ELR (cell line): ENCODE data around the gene ZBTB9.

Source experiments
- DNase-seq: peaks from one replicate; pipeline ENCODE4 v3.0.0-alpha.2; 2015; ENCODE audit warnings: low read depth

The ZBTB9 gene, protein sequence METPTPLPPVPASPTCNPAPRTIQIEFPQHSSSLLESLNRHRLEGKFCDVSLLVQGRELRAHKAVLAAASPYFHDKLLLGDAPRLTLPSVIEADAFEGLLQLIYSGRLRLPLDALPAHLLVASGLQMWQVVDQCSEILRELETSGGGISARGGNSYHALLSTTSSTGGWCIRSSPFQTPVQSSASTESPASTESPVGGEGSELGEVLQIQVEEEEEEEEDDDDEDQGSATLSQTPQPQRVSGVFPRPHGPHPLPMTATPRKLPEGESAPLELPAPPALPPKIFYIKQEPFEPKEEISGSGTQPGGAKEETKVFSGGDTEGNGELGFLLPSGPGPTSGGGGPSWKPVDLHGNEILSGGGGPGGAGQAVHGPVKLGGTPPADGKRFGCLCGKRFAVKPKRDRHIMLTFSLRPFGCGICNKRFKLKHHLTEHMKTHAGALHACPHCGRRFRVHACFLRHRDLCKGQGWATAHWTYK

DNA sequence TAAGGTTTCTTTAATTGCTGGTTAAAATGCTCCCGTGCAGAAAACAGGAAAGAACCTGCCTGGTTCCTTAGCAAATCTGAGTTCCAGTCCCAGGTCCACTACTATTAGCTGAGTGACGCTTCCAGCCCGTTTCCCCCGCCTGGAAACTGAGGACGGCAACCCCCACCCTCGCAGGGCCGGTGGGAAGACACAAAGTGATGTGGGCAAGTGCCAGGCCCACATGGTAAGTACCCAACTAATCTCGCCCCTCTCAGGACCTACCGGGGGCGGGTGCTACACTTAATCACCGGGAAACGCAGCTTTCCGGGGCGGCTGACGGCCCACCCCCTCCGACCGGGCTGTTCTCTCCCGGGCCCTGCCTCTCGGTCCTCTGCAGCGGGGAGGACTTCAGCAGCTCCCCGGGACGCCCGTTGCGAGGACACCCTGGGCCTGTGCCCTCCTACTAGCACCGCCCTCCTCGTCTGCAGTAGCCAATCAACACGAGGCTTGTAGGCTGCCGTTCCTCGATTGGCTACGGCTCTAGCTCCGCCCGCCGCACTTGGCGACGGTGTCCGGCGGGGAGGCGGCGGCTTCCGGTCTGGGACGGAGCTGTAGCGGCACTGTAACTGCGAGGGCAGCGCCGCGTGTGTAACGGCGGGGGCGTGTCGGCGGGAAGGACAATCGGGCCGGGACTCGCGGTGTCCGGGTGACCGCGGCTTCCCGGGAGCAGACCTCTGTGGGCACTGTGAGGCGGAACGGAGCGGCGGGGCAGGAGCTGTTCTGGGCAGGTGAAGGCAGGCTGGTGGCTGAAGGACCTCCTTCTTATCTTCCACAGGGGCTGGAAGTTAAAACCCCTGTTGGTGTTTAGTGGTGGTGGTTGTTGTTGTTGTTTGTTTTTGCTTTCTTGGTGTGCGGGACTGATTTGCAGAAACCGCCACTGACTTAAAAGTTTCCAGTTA lies at the start of gene ZBTB9:
Gene ZBTB9, plus strand, starts transcription at position 568 of the 938 bp plus-strand sequence. CDS start 525 bp downstream, outside the sequence.
- DNase-seq: peak; percentile 98

DNA sequence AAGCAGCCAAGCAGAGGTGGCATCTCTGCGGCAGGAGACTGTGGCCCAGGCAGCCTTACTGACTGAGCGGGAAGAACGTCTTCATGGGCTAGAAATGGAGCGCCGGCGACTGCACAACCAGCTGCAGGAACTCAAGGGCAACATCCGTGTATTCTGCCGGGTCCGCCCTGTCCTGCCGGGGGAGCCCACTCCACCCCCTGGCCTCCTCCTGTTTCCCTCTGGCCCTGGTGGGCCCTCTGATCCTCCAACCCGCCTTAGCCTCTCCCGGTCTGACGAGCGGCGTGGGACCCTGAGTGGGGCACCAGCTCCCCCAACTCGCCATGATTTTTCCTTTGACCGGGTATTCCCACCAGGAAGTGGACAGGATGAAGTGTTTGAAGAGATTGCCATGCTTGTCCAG lies 49.5 kb upstream of the ZBTB9 start:
- DNase-seq: no peak

DNA sequence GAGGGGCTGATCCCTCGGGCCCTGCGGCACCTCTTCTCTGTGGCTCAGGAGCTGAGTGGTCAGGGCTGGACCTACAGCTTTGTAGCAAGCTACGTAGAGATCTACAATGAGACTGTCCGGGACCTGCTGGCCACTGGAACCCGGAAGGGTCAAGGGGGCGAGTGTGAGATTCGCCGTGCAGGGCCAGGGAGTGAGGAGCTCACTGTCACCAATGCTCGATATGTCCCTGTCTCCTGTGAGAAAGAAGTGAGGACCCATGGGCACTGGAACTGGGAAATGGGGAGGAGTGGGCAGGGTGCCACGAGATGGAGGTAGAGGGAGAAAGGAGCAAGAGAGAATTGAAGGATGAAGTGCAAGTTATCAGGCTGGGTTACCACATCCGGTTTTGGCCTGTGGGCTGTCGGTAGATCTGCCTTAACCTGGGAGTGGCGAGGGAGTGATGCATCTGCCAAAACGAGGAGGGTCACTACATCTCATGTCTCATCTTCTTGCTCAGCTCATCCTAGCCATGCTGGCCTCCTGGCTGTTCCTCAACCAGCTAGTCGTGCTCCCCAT lies 48.9 kb upstream of the ZBTB9 start:
- DNase-seq: no peak

DNA sequence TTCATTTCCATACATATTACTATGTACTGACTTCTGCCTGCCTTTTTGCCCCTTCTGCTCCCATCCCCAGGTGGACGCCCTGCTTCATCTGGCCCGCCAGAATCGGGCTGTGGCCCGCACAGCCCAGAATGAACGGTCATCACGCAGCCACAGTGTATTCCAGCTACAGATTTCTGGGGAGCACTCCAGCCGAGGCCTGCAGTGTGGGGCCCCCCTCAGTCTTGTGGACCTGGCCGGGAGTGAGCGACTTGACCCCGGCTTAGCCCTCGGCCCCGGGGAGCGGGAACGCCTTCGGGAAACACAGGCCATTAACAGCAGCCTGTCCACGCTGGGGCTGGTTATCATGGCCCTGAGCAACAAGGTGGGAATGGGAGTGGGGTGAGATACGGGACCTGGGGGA lies 48.2 kb upstream of the ZBTB9 start:
- no peak for DNase-seq

DNA sequence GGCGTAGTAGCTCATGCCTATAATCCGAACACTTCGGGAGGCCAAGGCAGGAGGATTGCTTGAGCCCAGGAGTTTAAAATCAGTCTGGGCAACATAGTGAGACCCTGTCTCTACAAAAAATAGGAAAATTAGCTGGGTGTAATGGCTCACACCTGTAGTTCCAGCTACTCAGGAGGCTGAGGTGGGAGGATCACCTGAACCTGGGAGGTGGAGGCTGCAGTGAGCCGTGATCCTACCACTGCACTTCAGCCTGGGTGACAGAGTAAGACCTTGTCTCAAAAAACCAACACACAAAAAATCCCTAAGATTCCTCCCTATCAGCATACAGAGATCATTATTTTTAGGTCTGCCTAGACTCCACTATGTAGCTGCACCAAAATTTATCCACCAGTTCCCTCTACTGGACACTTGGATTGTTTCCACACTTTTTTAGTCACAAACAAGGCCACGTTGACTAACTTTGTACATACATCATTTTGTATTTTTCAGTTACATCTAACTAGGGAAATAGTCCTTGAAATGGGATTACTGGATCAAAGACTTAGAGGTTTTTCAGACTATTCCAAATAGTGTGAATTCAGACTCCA lies 47.2 kb upstream of the ZBTB9 start:
- DNase-seq: peak; percentile 65

DNA sequence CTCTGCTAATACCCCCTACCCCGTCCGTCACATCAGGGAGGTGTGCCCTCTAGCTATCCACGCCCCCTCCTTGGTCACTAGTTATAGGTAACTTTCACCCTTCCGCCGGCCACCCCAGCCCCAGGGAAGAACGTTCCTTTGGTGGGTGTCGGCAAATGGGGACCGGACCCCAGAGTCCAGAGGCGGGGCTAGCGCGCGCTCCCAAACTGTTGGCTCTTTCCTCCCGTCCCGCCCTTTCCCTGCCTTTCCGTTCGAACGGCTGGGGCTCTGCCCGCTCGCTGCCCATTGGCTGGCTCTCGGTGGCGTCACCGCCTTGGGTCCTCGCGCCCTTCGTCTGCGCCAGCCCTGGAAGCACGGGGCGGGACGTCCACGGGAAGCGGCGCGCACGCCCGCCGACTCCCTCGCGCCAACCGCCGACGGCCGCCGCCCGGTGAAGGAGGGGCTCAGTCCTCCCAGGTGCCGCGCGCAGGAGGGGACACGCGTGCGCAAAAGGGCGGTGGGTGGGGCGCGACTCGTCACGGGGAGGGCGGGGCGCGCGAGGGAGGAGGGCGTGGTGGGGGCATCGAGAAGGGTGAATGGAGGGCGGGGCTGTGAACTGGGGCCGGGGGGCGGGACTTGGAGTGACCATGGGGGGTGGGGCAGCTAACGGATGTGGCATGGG lies 44.2 kb upstream of the ZBTB9 start:
- DNase-seq: peak; percentile 98

DNA sequence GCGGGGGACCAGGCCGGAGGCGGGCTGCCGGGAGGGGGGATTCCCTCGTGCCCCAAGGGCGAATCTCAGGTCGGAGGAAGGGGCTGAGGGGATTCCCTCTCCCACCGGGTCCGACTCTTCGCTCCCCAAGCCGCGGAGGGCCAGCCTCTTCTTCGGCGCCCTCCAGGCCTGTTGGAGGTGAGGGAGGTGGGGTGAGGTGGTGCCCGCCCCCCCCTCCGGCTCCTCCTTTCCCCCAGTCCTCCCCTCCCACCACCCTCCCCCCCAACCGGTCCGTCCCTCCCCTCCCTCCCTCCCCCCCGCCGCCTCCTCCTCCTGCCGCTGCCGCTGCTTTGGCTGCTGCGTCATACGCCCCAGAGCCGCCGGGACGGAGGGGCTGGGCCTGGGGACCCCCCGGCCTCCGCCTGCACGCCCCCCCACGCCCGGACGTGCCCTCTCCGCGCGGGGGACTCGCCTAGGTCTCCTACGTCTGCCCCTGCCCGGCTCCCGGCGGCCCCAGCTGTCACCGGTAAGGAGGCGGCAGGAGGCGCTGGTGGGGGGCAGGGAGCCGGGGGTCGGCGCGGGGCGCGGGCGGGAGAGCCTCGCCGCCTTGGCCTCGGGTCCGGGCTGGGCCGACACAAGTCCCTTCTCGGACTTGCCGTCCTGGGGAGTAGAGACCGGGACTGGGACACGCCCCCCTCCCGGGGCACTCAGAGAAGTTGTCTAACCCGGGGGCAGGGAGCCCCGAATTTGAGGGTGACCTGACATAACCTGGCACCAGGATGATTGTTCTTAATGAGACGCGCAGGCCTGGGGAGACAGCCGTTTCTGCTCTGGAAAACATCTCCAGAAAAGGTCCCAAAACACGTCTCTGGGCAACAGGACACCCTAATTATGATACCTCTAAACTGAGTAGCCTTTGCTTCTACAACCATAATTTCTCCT lies 43.4 kb upstream of the ZBTB9 start, which contains the start of gene PHF1:
Gene PHF1, plus strand, starts transcription at position 304 of the 921 bp plus-strand sequence. CDS start 1,250 bp downstream, outside the sequence.
- DNase-seq: peak; percentile 84

DNA sequence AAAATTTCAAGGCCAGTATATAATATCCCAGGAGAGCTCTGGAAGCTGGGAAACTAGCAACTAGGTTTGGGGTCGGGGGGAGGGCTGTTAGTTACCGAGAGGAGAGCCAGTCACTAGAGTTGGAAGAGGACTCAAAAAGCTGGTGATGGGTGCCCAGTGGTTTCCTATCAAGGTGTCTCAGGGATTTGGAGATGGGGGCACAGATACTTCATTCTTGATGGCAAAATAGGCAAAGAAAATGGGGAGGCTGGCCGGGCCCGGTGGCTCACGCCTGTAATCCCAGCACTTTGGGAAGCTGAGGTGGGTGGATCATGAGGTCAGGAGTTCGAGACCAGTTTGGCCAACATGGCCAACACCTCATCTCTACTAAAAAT lies 42.8 kb upstream of the ZBTB9 start:
- no peak for DNase-seq

DNA sequence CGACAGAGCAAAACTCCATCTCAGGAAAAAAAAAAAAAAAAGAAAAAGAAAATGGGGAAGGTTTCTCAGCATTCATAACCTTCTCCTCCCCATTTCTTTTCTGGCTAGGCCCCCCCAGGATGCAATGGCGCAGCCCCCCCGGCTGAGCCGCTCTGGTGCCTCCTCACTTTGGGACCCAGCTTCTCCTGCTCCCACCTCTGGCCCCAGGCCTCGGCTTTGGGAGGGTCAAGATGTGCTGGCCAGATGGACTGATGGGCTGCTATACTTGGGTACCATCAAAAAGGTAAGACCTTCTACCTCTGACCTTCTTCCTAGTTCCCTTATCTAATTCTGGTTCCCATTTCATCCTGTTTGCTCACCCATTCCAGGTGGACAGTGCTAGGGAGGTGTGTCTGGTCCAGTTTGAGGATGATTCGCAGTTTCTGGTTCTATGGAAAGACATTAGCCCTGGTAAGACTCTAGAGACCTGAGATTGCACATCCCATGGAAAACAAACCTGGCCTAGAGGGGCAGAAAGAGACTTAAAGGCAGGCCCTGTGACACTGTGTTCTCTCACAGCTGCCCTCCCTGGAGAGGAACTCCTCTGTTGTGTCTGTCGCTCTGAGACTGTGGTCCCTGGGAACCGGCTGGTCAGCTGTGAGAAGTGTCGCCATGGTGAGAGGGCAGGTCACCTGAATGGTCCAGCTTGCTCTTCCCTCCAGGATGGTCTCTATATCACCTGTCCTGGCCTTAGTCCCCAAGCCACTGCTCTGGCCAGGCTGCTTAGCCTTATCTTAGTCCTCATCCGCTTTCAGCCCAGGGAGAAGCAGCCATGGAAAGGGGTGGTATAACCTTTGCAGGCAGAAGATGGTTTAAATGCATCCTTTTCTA lies 42.0 kb upstream of the ZBTB9 start:
- DNase-seq: no peak

DNA sequence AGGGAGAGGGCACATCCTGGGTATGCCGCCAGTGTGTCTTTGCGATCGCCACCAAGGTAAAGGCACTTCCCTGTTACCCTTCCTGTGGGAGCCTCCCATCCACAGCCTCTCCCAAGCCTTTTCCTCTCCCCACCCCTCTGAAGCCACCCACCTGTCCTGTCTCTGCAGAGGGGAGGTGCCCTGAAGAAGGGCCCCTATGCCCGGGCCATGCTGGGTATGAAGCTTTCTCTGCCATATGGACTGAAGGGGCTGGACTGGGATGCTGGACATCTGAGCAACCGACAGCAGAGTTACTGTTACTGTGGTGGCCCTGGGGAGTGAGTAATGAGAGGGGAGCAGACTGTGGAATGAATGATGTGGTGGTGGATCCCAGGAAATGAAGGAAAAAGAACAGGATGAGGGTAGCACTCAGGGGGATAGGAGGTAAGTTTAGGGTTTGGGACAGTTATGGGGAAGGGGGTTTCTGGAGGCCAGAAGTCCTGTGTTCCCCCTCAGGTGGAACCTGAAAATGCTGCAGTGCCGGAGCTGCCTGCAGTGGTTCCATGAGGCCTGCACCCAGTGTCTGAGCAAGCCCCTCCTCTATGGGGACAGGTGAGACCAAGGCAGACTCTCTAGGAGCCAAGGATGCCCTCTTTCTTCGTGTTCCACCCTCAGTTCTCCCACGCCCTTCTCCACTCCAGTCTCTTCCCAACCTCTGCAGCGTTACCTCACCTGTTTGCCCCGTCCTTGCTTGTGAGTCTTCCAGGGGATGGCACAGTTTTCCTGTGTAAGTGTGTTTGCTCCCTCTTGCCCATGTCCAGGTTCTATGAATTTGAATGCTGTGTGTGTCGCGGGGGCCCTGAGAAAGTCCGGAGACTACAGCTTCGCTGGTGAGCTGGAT lies 40.9 kb upstream of the ZBTB9 start:
- DNase-seq: no peak

DNA sequence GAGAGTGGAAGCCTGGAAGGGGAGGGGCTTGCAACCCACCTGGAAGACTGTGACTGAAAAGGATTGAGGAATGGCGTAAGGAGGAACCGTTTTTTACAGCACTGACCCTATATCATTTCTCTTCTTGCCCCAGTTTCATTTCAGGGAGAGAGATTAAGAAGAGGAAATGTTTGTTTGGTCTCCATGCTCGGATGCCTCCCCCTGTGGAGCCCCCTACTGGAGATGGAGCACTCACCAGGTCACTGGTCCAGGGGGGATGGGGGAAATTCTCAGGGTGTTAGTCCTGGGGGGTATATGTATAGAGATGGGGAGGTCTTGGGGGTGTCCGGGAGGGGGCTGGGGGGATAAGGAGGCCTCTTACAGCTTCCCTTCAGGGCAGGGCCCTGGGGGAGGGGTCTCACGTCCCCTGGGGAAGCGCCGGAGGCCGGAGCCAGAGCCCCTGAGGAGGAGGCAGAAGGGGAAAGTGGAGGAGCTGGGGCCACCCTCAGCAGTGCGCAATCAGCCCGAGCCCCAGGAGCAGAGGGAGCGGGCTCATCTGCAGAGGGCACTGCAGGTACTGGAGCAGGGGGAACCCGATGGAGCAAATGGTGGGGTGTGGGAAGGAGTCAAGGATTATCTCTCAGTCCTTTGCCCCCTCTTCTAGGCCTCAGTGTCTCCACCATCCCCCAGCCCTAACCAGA lies 39.6 kb upstream of the ZBTB9 start:
- DNase-seq: peak; percentile 49

DNA sequence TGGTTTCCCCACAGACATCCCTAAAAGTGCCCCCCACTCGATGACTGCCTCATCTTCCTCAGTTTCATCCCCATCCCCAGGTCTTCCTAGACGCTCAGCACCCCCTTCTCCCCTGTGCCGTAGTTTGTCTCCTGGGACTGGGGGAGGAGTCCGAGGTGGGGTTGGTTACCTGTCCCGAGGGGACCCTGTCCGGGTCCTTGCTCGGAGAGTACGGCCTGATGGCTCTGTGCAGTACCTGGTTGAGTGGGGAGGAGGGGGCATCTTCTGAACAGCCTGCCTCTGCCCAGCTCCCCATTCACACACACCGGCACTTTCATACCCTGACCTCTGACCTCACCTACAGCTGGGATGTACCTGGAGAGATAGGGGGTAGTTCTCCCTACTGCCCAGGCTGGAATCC lies 38.5 kb upstream of the ZBTB9 start:
- DNase-seq: no peak

DNA sequence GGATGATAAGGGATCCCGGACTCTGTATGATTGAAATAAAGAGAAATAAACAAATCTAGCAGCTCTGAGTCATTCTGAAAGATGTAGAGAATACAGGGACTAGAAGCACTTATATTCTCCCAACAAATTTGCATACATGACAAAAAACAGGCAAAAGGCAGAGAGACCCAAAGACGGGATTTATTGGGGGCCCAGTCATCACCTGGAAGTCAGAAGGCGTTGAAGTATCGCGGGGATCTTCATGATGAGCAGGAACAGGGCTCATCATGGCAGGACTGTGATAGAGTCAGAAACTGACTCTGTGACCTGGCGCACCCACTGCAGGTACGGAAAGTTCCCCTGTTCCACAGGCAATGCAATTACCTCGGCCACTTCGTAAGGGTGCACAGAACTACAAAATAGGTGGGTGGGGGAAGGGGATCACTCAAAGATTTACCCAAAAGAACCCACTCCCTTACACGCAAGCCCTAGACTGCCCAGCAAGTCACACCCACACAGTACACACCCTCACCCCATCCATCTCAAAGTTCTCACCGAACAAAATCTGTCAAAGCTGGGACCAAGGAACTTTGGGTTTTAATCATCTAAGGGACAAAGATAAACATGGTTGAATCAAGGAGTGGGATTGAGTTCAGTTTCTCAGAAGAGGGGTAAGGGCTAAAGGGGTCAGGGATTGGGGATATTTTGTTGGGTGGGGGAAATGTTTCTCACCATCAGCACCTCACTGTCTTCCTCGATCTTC lies 37.8 kb upstream of the ZBTB9 start:
- DNase-seq: peak; percentile 67

DNA sequence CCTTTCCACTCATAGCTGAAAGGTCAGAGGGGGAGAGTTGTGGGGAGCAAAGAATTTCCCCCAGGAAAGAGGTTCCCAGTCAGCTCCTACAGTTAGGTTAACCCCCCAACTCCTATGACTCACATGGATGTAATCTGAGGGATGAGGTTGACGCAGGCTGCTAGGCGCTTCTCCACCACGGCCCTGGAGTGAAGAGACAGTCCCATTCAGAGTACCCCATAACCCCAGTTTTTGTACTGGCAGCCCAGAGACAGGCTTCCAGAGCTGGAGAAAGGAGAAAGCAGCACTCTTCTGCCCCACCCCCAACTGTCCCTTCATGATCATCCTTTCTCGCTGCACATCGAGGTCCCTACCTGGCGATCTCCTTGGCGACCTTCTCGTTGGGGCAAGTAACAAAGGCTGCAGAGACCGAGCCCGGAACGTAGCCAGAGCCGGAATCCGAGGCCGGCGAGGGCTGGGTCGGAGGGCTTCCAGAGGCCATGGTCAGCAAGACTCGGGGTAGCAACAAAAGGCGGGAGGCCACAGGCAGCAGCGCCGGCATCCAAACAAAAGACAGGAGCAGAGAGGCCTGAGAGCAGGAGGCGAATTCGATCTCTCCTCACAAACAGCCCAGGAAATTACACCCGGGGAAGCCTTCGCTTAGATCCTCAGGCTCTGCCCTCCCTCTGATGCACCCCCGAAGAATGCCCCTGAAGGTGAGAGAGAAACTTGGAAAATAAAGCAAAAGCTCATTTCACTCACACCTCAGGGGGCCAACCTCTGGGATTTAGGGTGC lies 37.1 kb upstream of the ZBTB9 start:
- peak; percentile 99 for DNase-seq

DNA sequence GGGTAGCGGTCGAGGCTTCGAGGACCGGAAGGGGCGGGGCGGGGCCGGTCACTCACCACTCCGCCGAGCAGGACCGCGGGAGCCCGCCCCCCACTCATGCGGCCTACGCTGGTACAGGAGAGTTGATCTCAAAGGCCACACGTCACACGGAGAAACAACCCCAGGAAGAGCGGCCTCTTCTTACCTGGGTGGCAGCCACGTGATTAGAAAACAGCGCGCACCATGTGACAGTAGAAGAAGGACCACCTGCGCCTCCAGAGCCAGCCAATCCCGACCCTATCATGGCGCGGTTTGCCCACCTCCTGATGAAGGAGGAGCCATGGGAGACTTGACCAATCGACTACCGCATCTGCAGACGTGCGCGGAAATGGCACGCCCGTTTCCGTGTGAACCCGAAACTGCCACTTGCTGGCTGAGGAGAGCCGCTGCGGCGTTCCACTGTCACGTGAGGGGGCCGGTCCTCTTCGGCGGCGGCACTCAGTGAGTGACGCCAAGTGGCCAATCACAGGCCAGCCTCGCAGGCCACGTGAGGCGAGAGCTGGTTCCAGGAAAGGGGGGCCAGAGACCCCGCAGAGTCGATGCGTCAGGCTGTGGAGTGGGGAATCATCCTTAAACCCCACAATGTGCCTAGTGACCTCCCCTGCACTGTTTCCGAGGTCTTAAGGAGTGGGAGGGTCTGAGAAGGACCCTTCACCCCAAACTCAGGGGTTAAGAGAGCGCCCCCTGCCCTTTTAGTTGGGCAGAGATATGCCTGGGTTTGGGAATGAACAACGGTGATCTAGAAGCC lies 36.3 kb upstream of the ZBTB9 start, which contains the start of gene CUTA:
Gene CUTA, minus strand, starts transcription at position 205 of the 787 bp plus-strand sequence. Its CDS starts 107 bp downstream, at position 98.
- DNase-seq: peak; percentile 100
